ENCODE measurements around the gene SORCS2. TPM values are rescaled to one million over a fixed set of nuclear protein-coding genes. Genes with fewer than 3 reads are reported as not detected.

SORCS2 gene
- total RNA-seq, 1 donor from 2014 or later = 10.9 TPM

- H3K4me3 Mint-ChIP-seq (ENCODE audit: unreplicated experiment) = no peak overlapping the region
- no peak for TF ChIP-seq CTCF (IDR thresholded peaks at IDR 0.05)
- no peaks in the 10 kb centered on the region for H3K36me3 Mint-ChIP-seq (ENCODE audit: low read depth)
- DNase-seq (ENCODE audit: low spot score) = peak; percentile 71
- H3K27ac Mint-ChIP-seq (ENCODE audit: unreplicated experiment) = no peak overlapping the region
- no peaks in the 10 kb centered on the region for H3K27me3 Mint-ChIP-seq (ENCODE audit: low read depth)
- no peaks in the 10 kb centered on the region for H3K9me3 Mint-ChIP-seq (ENCODE audit: low read depth)
- peaks cover 9% of the 10 kb centered on the region for H3K4me1 Mint-ChIP-seq (ENCODE audit: low read depth)
These were observed 237.3 kb downstream of the SORCS2 start for GRCh38 chr4:7429601-7430078.

- Mint-ChIP-seq H3K4me1 (ENCODE audit: low read depth) (peaks cover 15% of the 10 kb centered on the region), H3K36me3 (ENCODE audit: low read depth) (no peaks in the 10 kb centered on the region), H3K4me3 (ENCODE audit: unreplicated experiment) (no peak overlapping the region), H3K27me3 (ENCODE audit: low read depth) (peaks cover 2% of the 10 kb centered on the region), H3K27ac (ENCODE audit: unreplicated experiment) (no peak overlapping the region), H3K9me3 (ENCODE audit: low read depth) (no peaks in the 10 kb centered on the region)
- peak; percentile 64 for DNase-seq (ENCODE audit: low spot score)
- no peak for TF ChIP-seq CTCF (IDR thresholded peaks at IDR 0.05)
These were observed 238.1 kb downstream of the SORCS2 start for GRCh38 chr4:7430368-7430964.

- TF ChIP-seq CTCF (IDR thresholded peaks at IDR 0.05) = no peak
- Mint-ChIP-seq H3K27me3 (ENCODE audit: low read depth) (peaks cover 6% of the 10 kb centered on the region), H3K4me3 (ENCODE audit: unreplicated experiment) (no peak overlapping the region), H3K27ac (ENCODE audit: unreplicated experiment) (no peak overlapping the region), H3K36me3 (ENCODE audit: low read depth) (no peaks in the 10 kb centered on the region), H3K4me1 (ENCODE audit: low read depth) (peaks cover 15% of the 10 kb centered on the region), H3K9me3 (ENCODE audit: low read depth) (no peaks in the 10 kb centered on the region)
- DNase-seq (ENCODE audit: low spot score) = peak; percentile 89
These were observed 238.8 kb downstream of the SORCS2 start for GRCh38 chr4:7430965-7431695.

- Mint-ChIP-seq H3K27me3 (ENCODE audit: low read depth) (peaks cover 12% of the 10 kb centered on the region), H3K4me3 (ENCODE audit: unreplicated experiment) (no peak overlapping the region), H3K9me3 (ENCODE audit: low read depth) (no peaks in the 10 kb centered on the region), H3K4me1 (ENCODE audit: low read depth) (peaks cover 15% of the 10 kb centered on the region), H3K27ac (ENCODE audit: unreplicated experiment) (no peak overlapping the region), H3K36me3 (ENCODE audit: low read depth) (no peaks in the 10 kb centered on the region)
- no peak for TF ChIP-seq CTCF (IDR thresholded peaks at IDR 0.05)
- peak; percentile 75 for DNase-seq (ENCODE audit: low spot score)
These were observed 239.6 kb downstream of the SORCS2 start for GRCh38 chr4:7431696-7432530.

All from chondrocyte (in vitro differentiated cells).